ENCODE measurements around the gene NISCH.

Gene NISCH

DNA sequence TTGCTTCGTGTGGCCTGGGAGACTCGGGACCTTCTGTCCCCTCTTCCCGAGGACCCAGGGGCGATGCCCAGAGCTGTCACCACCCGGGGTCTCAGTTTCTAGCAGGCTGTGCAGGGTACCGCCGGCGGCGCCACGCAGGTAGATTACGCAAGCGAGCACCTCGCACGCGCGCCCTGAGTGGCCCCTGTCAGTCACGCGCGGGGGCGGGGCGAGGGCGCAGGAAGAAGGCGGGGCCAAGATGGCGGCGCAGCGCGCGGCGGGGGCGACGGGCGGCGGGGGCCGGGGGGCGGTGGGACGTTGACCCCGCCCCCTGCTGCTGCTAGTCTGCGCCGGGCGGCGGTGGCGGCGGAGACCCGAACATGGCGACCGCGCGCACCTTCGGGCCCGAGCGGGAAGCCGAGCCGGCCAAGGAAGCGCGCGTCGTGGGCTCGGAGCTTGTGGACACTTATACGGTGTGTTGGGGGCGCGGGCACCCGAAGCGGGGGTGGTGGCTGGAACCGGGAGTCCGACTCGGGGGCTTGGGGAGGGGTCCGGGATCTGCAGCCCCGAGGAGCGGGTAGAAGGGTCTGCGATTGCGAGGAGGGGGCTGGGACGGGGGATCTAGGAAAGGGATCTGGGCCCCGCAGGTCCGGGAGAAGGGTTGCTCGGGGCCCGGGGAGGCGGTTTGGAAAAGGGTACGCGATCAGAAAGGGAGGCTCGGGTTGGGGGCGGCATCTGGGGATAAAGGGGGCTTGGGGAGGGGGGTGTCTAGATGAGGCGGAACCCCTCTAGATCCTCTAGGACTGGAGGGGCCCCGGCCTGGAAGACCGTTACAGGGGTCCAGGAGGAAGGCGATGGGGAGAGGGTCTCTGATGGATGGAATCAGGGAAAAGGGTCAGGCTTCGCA, at the start of gene NISCH:
TSS of gene NISCH (plus strand) at position 322 of the 886 bp plus-strand sequence. CDS start at position 360, 38 bp downstream.
- no peak for FAIRE-seq

DNA sequence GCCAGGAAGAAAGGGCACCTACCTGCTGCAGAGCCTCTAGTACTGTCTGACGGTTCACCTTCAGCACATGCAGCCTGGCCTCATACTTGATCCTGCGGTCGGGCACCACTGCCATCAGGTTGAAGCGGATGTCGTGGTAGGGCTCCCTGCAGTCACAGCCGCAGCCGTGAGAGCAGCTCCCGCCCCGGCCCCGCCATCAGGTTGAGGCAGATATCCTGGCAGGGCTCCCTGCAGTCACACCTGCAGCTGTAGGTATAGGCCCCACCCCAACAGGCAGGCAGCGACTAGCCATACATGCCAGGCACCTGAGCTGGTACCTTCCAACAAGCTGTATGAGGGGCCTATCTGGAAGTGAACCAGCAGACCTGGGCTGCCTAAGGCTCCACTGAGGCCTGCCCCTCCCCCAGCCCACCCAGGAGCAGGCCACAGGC, 49.2 kb upstream of the NISCH start:
- no peak for FAIRE-seq

GRCh38 chr3:52406791-52407510, 48.5 kb upstream of the NISCH start:
- no peak for FAIRE-seq

DNA sequence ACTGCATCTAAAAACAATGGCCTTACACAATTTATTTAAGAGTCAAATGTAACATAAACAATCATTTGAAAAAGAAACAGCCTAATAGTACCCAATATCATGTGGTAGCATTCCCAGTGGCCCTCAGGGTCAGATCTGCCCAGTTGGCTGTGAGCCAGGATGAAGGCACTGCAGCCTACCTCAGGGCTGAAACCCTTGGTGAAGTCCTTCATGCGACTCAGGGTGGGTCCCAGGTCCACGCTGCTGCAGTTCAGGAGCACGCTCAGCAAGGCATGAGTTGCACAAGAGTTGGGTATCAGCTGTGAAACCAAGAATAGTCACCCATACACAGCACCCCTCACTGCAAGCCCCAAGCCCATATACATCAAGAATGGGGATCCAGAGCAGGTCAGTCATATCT, 47.6 kb upstream of the NISCH start:
- no peak for FAIRE-seq

GRCh38 chr3:52408466-52408865, 46.9 kb upstream of the NISCH start:
- no peak for FAIRE-seq

DNA sequence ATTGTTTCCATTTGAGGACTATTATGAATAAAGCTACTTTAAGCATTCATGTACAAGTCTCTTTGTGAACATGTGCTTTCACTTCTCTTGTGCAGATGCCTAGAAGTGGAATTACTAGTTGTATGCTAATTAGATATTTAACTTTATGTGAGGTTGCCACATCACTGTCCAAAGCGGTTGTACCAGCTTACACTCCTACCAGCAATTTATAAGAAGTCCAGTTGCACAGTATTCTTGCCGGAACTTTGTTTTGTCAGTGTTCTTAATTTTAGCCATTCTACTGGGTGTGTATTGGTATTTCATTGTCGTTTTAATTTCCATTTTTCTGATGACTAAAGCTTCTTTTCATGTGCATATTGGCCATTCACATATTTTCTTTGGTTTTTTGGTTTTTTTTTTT, 39.6 kb upstream of the NISCH start:
- FAIRE-seq: no peak

DNA sequence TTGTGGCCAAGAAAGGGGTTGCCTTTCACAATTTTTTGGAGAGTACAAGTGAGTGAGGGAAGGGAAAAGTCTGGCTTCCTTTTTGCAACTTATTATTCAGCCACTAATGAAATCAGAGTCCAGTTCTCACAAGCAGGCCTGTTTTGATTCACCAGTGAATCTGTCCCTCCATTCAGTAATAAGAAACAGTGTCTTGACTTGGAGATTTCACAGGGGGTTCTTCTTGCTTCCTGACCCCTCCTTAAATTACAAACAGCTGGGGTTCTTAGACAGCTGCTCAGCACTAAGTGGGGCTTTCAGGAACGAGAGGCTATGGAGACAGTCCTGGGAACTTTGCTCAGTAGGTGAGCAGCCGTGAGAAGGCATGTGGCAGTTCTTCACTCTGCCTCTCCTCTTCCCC, 35.0 kb upstream of the NISCH start:
- no peak for FAIRE-seq

DNA sequence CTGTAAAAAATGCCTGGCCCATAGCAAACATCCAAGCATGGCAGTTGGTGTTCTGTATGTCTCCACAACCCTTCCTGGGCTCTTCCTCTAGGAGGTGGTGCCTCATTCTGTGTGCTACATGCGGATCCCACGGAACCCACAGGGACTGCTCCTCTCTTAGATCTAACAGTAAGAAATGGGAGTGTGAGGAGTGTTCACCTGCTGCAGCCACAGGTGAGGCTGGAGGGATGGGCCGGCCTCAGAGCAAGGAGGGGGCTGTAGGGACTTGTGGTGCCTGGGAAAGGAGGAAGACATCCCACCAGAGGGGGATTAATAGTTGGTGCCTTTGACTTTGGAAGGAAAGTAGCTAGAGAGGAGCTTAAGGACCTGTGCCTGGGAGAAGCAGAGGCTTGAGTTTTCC, 32.7 kb upstream of the NISCH start:
- no peak for FAIRE-seq

GRCh38 chr3:52423173-52423572, 32.2 kb upstream of the NISCH start:
- no peak for FAIRE-seq

DNA sequence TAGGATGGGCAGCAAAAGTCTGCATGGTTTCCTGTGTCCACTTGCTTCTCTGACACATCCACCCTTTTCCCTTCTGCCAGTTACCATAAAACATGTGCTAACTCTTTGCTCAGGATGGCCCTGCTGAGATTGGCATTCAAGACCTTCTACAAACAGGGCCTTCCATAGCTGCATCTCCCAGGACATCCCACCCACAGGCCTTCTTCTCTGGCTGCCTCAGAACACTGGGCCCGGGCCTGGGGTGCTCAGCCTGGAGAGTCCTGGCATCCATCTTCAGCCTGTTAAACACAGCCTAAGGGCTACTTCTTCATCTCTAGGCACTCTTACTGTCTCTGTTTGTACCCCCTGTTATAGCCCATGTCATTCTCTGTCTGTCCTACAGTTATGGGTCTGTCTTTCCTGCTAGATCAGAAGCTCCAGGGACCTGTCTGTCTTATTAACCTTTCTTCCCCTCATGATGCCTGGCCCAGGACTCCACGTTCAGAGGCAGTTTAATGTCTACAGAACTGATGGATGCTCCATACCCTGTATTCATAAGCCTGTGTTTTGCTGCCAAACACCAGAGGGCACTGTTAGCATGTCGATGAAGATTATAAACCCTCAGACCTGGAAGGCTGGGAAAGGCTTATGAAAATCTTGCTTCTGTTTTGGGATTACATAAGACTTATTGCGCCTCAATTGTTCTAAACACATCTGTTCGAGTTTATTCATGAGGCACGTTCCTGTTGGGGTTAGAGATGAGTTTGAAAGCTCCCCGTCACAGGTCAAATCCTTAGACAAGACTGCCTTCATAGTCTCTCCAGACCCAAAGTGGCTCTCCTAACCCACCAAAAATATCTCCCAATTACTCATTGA, 27.0 kb upstream of the NISCH start:
- FAIRE-seq: peak; percentile 94

DNA sequence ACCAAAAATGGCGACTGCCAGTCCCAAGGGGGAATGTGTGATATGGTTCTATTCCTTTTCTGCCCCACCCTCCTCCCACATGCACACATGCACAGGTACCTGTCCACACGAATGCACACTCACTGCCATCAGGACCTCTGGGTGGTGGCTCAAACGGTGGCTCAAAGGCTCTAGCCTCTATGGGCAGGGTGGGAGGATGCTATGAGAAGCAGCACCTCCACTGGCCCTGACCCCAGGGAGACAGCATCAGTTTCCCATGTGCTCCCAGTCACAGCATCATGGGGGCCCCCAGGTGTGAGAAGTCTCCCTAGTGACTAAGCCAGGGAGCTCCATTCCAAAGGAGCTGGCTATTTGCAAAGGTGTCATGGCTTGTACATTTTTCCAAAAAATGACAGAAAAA, 26.4 kb upstream of the NISCH start:
- no peak for FAIRE-seq

DNA sequence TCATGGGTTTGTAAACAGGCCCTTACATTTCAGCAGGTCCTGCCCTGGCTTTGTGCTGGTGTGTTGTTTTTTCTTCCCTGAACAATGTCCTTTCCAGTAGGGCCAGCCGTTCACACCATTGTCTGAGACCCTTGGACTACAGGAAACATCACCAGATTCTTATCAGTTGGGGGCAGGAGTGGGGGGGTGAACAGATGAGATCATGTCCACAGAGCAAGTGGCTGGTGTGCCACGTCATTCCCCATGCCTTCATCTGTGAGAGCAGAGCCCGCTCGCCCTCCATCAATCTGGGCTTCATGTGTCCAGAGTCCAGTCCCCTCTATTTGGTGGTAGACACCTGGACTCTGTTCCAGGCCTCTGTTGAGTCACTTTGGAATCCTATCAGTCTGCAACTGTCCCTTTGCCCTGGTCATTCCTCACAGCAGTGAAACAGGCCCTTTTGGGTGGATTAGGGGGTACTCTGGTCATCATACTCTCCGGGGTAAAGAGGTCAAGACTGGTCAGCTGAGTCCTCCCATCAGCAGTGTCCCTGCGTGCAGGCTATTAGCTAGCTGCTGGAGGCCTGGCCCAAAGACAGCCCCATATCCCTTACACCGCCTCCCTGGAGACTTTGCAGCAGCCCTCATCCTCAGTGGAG, 25.5 kb upstream of the NISCH start:
- FAIRE-seq: no peak

DNA sequence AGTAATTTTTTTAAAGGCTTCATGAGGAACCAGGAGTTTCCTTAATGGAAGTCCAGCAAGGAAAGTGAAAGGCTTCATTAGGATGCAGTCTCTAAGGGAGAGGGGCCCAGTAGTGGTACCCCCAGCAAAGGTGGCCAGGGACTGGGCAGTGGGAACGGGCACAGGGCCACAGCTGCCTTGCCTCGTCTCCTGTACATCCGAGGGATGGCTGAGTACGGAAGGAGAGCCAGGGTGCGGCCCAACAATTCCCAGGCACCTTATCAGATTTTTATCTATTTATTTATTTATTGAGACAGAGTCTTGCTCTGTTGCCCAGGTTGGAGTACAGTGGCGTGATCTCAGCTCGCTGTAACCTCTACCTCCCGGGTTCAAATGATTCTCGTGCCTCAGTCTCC, 25.0 kb upstream of the NISCH start:
- no peak for FAIRE-seq

DNA sequence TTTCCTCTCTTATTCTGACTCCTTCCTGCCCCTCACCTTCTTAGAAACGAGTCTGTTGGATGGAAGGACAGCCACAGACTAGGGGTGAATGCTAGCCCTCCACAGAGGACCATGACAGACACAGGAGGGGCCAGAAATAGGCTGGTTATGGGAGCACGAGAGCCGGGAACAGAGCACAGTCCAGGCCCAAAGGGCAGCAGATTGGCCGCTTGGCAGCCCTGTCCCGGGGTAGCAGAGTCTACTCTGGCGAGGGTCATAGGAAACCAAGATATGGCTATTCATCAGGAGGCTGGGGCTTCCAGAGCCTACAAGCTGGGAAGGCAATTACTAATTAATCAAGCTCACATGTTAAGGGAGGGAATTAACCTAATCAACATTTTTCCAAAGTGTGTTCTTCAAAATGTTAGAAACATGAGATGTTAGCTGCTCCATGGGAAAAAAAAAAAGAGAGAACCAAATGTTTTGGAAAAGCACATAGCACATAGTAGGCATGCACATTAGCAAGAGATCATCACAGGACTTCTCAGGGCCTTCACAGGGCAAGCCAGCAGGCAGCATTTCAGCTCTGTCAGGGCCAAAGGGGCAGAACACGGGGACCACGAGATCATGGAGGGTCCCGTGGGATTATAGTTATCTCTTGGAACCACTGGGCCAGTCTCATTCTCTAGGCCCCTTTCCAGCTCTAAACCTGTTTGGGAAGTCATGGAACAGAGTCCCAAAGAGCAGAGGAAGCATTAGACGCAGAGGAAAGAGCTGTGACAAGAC, 23.8 kb upstream of the NISCH start:
- FAIRE-seq: no peak

GRCh38 chr3:52432225-52432624, 23.2 kb upstream of the NISCH start:
- no peak for FAIRE-seq

- no peak for FAIRE-seq
These were observed 22.7 kb upstream of the NISCH start for GRCh38 chr3:52432691-52433141.

- FAIRE-seq: no peak
These were observed 21.9 kb upstream of the NISCH start for GRCh38 chr3:52433328-52433995.

GRCh38 chr3:52433996-52434479, 21.4 kb upstream of the NISCH start:
- no peak for FAIRE-seq

GRCh38 chr3:52434491-52435115, 20.8 kb upstream of the NISCH start:
- FAIRE-seq: no peak

DNA sequence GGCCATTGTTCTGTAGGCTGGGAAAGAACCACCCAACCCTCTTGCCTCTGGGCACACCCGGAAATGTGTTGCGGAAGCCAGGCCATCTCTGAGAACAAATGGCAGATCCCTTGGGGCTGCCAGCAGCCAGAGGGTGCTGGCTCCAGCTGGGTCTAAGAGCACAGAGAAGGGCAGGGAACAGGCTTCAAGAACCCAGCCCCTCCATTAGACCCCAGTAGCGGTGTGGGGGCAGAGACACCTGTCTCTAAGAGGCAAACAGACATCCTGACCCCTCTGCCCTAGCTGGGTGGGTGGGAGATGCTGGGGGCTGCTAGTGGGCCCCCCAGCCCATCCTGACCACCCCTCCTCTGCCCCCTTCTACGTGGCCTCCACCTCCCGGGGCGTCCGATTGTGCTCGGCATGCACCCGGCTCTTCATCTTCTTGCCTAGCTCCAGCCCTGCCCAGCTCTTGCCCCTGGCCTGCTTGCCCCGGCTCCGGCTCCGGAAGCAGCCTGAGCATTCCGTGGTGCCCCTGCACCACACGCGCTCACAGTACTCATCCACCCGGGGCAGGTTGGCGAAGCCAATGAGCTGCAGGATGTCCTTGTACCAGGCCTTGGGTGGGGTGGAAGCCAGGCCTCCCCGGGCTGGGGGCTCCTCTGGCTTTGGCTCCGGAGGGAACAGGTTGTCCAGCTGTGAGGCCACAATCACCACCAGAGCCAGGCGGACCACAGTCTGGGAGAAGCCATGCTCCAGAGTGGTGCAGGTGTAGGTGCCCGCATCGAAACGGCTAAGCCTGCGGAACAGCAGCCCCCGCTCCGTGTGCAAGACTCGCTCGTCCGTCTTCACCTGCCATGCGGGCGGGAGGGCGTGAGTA, 19.9 kb upstream of the NISCH start:
- FAIRE-seq: no peak
